Myocyte (in vitro differentiated cells): Measurements from ENCODE around the gene MMP20. TPM values are rescaled to one million over a fixed set of nuclear protein-coding genes. Genes with fewer than 3 reads are reported as not detected.
"Not testable (repeated sequence)": the region's sequence is repeated elsewhere in the genome, so short reads cannot be mapped to it uniquely, and the experiment has no call there.

Source experiments
- DNase-seq: peaks from one replicate; pipeline ENCODE4 v3.0.0-alpha.2; 2012; ENCODE audit warnings: low read depth
- polyA plus RNA-seq: library from polyadenylated mRNA; unstranded; fragments of >200 nt; gene quantifications from one replicate; pipeline ENCODE4 v1.2.1, GENCODE V29; 2012; ENCODE audit warnings: missing spikeins
- total RNA-seq: library from RNA; depleted of rRNA; stranded (reverse); fragments of >200 nt; gene quantifications from 2 replicates; pipeline ENCODE4 v1.2.3, GENCODE V29; 2014

The MMP20 gene
- 0.13 TPM in 1 of 2 replicates, not detected in the other for total RNA-seq
- polyA plus RNA-seq, result not detected

- no peak for DNase-seq
Measured at GRCh38 chr11:102625177-102625576, at the start of gene MMP20. Gene MMP20, minus strand, starts transcription at chr11:102625332. Its CDS starts 13 bp downstream, at chr11:102625319.

GRCh38 chr11:102669664-102670063, 44.5 kb upstream of the MMP20 start:
- no peak for DNase-seq

- peak; percentile 59 for DNase-seq
Measured at GRCh38 chr11:102666331-102666957, 41.3 kb upstream of the MMP20 start.

- DNase-seq, result no peak
Measured at GRCh38 chr11:102664001-102664752, 39.0 kb upstream of the MMP20 start.

GRCh38 chr11:102662607-102663006, 37.5 kb upstream of the MMP20 start:
- DNase-seq, result no peak

- no peak for DNase-seq
Measured at GRCh38 chr11:102661040-102661439, 35.9 kb upstream of the MMP20 start.

- DNase-seq, result no peak
Measured at GRCh38 chr11:102656528-102656927, 31.4 kb upstream of the MMP20 start.

GRCh38 chr11:102655547-102655946, 30.4 kb upstream of the MMP20 start:
- no peak for DNase-seq

GRCh38 chr11:102654761-102655160, 29.6 kb upstream of the MMP20 start:
- DNase-seq, result no peak

- no peak for DNase-seq
Measured at GRCh38 chr11:102653744-102654291, 28.7 kb upstream of the MMP20 start.

- no peak for DNase-seq
Measured at GRCh38 chr11:102647430-102647829, 22.3 kb upstream of the MMP20 start.

GRCh38 chr11:102643941-102644340, 18.8 kb upstream of the MMP20 start:
- DNase-seq, result no peak

- DNase-seq, result no peak
Measured at GRCh38 chr11:102640946-102641345, 15.8 kb upstream of the MMP20 start.

GRCh38 chr11:102639656-102640055, 14.5 kb upstream of the MMP20 start:
- no peak for DNase-seq

GRCh38 chr11:102637731-102638130, 12.6 kb upstream of the MMP20 start:
- DNase-seq, result no peak

- DNase-seq, result no peak
Measured at GRCh38 chr11:102633385-102634026, 8.4 kb upstream of the MMP20 start.

GRCh38 chr11:102632026-102632425, 6.9 kb upstream of the MMP20 start:
- peak; percentile 16 for DNase-seq

- DNase-seq, result no peak
Measured at GRCh38 chr11:102630598-102631448, 5.7 kb upstream of the MMP20 start.

- not testable (repeated sequence) for DNase-seq
Measured at GRCh38 chr11:102629908-102630307, 4.8 kb upstream of the MMP20 start.

- no peak for DNase-seq
Measured at GRCh38 chr11:102626676-102627075, 1.5 kb upstream of the MMP20 start.

- no peak for DNase-seq
Measured at GRCh38 chr11:102623998-102624397, 1.1 kb downstream of the MMP20 start.
